Limb (tissue), 2 donors: ENCODE data around the gene PHACTR3.

Source experiments
- DNase-seq, 2 donors: peaks; one replicate each; pipeline ENCODE4 v3.0.0-alpha.2; 2016; ENCODE audit errors: extremely low spot score in 2 of 2

The PHACTR3 gene

DNA sequence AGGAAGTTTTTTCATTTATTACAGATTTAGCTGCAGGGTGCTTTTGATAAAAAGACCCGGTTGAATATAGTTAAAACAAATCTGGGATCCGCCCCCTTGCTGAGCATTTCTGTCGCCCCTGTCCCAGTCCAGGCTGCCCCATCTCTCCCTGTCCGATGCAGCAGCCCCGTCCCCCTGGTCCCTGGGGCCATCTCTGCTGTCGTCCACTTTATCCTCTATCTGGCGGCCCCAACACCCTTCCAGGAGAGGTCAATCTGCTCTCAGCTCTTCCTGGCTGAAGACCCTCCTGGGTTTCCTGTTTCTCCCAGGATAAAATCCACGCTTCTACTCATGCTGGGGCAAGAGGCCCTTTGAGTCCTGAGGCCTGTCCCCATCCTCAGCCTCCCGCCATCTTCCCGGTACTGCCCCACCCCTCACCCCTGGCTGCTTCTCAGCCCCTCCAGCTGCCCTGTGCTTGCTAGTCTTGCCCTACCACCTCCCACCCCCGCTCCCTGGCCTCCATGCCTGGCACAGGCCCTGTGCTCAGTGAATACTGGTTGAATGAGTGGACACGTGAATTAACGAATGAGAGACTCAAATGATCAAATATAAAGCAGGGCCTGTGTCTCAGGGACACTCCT lies 16.0 kb upstream of the PHACTR3 start:
- no peak for DNase-seq

DNA sequence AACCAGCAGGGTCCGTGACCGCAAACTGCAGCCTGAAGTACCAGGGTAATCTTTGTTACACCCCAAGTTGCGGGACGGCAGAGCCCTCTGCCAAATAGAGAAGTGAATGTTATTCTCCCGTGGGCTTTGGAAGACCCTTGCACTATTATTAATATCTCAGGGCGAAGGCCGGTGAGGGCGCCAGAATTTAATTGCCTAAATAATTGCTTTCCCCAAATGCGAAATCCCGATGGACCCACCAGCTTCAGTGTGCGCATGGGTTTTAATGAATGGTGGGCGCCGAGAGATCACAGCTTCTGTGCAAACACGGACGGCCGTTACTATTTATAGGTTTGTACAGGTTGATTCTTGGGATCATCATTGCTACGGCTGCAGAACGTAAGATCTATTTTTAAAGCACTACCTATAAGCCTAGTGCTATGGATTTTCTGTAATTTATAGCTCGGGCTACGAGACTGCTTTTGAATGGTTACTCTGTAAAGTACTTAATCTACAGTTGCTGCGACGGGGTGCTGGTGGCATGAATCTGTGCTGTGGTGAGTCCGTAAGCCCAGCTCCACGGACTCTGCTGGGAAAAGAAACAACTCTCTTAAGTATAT lies 15.2 kb upstream of the PHACTR3 start:
- DNase-seq: no peak

DNA sequence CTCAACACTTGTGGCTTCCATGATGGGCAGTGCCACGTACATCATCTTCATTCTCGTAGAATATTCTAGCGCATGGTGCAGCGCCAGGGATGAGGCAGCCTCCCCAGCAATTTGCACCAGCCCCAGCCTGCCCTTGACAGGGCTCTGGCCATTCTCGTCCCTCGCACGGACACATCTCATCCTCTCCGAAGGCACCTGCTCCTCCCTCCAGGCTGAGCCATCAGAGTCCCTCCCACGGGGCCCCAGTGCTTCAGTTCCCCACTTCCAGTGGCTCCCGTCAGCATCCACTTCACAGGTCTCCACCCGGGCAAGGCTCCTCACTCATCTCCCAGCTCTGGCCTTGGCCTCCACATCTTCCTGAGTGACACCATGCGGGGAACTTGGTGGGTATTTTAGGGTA lies 13.3 kb upstream of the PHACTR3 start:
- no peak for DNase-seq

DNA sequence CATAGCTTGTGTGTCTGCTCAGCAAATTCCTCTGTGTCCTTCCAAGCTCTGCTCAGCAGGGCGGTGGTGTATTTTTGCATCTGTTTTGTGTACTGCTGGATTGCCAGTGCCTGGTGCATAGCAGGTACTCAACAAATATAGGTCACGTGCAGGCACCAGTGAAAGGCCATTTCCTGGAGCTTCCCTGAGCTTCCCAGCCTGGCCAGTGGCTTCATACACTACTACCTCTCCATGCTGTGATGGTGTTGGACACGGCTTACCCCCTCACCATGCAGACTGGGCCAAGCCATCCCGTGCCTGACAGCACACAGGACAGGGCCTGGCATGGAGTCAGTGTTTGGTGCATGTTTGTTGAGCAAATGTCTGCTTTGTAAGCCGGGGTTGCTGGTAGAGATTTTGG lies 7.7 kb upstream of the PHACTR3 start:
- no peak for DNase-seq

DNA sequence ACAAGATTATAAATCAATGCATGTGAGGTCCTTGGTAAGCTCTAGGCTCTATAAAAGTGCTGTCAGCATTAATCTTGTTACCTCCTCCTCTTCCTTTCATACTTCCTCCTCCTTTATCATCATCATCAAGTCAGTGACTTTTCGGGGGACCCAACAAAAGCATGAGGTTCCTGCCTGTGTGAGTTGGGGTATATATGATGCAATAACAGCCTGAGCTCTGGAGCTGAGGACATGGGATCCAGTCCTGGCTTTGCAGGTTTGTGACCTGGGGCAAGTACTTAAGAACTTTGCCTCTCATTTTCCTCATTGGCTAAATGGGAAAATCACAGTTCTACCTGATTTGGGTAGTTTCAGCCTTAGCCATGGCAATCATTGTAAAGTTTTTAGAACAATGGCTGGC lies 7.1 kb upstream of the PHACTR3 start:
- DNase-seq: no peak

DNA sequence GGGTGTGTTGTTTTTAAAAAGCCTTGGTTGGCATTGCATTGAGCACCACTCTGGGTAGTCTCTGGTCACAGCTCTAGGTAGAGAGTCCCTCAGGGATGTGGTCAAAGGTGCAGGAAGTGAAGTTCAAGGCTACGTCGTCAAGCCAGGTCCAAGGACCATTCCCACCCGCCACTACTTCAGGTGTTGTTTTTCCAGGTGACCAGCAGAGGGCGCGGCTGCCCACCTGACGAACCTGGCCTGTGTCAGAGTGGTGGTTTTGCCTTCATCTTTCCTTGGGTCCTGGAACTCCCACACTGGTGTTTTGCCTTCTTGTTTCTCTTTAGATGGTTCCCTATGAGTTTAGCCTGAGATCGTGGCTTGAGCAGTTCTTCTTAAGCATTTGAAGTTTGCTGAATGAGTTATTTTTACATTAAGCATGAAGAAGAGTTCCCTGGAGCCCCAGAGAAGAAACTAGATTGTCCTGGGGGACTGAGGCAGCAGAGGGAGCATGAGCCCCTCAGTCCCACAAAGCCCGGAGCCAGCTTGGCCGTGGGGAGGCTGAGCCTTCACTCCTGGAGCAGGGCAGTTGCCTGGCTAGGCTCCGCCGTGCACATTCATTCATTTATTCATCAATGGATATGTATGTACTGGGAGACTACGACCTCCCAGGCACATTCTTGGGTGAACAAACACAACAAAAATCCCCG lies 5.6 kb upstream of the PHACTR3 start:
- peak; percentile 36 to 71 for DNase-seq

DNA sequence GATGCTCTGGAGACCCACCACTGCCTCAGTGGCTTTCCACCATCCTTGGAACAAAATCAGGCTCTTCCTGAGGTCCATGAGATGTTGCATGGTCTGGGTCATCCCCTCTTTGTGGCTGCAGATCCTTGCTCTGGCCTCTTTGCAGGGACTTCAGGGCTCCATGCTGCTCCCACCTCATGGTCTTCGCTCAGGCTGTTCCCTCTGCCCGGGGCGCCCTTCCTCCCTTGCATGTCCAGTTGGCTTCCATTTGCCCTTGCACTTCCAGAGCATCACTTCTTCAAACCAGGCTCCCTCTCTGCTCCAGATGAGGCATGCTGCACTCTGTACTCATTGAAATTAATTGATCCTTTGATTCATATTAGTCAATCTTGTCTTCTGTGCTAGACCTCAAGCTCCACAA lies 4.4 kb upstream of the PHACTR3 start:
- no peak for DNase-seq

DNA sequence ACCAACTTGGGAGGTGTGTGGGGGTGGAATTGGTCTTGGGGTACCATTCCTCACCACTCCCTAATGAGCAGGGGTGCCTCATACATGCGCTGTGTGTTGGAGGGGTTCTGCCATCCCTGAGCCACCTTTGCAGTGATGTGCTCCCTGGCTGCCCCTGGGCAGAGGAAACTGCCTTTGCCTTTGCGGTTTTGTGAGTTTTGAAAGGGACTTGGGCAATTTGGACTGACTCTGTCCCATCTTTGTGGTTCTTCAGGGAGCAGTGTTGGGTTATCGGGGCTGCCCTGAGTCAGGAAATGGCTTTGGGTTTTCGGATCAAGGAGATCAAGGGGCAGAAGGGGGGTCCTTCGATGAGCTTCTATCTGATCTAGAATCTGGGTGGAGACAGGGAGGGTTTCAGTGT lies 3.9 kb upstream of the PHACTR3 start:
- DNase-seq: no peak

DNA sequence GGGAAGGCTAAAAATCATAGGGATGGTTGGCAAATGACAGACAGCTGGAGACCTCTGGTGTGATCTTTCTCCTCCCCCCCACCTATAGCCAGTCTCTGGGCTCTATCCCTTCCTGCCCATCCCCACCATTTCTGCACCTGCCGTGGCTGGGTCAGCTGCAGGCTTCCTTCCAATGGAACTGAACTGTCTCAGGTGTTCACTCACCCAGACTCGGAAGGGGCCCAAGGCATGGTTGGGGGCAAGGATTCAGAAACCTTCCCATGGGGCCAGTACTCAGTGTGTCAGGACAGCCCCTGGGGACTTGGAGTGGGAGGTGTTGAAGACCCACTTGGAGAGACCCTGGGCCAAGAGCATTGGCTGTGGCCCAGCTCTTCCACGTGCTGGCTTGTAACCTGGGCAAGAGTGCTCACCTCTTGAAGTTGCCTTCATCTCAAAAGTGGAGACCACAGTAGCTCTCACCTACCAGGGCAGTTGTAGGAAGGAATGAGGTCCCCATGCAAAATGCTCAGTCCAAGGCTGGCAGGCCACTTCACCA lies 1.7 kb upstream of the PHACTR3 start:
- no peak for DNase-seq

DNA sequence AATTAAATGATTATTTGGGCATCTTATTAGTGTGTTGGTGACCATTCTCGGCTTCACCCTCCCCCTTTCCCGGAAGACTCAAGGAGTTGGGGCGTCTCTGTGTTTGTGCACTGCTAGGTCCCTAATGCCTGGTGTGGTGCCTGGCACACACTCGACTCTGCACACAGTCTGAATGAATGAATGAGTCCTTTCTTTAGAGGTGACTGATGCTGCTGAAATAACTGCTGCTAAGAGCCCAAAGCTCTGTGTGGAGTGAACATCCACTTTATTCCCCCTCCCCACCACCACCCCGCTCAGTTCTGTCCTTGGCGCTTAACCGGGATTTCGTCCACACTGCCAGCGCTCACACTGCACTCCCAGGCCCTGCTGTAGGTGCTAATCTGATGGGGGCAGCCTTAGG lies 1.2 kb upstream of the PHACTR3 start:
- no peak for DNase-seq

DNA sequence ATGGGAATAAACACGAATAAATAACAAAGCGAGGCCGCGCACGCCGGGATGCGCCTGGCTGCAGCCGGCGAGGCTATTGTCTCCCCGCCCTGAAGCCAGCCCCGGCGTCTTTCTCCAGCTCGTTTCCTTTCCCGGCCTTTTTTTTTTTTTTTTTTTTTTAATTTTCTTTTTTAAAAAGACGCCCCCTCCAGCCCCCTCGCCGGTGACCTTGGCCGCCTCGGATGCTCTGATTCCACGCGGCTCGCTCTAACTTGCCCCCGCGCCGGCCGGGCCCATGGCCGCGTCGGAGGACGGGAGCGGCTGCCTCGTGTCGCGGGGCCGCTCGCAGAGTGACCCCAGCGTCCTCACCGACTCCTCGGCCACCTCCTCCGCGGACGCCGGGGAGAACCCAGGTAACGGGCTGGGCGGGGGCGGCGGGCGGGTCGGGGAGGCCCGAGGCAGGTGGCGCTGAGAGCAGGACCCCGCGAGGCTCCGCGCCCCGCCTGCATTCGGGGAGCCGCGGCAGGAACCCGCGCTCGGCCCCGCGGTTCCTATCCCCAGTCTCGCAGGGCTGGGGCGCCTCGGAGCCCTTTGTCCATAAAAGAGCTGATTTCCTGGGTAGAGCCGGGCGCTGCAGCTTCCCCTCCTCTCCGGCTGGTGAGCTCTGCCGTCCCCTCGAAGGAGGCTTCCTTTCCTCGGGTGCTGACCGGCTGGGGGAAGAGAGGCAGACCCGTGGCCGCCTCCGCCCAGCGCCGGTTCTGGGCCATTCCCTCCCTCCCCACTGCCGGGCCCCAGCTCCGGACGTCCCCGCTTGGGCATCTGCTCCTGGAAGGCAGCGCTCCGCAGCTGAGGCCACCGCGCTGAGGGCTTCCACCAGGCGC lies 631 bp downstream of the PHACTR3 start:
- DNase-seq: peak in 1 of 2 donors; percentile 68

DNA sequence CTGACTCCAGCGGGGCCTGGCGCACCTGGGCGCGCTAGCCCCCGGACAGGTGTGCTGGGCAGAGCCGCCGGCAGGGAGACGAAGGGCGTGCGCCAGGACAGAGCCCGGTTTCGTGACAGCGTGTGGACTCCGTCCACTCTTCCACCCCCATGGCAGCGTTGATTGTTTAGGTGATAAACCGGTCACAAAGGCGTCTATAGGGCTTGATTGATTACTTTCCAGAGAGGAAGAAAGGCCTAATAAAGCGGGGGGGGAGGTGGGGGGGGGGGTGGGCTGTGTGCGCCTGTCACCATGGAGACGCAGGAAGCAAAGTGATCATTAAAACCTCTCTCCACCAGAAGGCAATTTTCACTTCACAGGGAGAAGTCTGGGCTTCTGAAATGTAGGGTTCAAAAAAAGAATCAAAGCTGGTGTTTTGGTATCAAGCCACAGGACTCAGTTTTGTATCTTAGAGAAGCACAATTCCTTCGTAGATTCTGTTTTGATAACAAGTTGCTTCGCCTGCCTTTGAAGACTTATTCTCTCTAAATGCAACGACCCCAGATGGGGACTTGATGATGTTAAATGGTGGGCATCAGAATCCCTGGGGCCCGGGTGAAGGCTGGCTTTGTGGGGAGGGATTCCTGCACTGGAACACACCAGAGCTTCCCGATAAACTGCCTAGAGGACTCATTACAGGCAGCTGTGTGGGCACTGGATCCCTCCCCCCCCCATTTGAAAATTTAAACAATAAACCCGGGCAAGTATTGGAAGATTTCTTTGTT lies 1.4 kb downstream of the PHACTR3 start:
- no peak for DNase-seq

DNA sequence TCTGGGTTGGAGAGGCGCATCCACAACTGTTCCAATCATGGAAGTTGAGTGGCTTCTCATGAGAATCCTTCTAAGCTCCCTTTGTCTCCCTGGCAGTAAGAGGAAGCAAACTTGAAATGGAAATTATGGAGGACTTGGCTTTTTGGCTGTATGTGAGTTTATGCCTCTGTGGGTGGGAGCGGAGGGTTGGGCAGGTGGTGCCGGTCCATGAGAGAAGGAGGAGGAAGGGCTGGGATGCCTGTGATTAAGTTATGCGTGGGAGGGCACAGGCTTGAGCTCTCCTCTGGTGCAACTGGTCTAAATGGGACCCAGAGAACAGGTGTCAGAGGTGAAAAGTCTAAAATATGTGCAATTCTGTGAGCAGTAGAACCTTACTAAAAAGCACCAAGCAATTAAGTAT lies 2.2 kb downstream of the PHACTR3 start:
- no peak for DNase-seq

DNA sequence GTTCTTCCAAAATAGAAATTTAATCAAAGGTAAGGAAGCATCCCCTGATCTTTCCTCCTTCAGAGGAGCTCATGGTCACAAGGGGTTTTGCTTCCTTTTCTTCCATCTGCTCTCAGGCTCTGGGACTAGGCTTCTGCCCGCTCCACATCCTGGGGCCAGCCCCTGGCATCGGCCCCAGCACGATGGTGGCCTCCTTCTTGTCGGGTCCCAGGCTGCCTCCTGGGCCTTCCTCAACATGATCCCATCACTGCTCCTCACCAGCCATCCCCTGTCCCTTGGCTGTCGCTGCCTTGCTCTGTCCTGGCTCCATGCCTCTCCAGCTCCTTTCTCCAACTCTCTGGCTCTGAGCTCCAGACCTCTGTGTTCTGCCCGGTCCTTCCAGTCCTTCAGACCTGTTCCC lies 4.1 kb downstream of the PHACTR3 start:
- no peak for DNase-seq

DNA sequence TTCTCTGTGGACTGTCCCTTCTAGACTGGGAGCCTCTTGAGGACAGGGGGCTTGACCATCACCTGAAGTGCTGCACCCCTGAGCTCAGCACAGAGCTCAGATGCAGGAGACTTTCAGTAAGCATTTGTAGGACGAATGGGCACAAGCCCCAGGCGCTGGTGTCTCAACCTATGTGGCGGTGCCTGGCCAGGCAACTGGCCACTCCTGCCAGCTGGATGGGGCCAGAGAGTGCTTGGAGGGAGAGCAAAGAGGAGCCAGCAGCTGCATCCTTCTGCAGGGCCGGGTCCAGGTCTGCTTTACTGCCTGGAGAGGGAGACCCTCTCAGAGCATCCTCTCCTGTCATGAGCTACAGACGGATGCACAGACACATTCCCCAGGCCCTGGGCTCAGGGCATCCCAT lies 4.5 kb downstream of the PHACTR3 start:
- DNase-seq: no peak

DNA sequence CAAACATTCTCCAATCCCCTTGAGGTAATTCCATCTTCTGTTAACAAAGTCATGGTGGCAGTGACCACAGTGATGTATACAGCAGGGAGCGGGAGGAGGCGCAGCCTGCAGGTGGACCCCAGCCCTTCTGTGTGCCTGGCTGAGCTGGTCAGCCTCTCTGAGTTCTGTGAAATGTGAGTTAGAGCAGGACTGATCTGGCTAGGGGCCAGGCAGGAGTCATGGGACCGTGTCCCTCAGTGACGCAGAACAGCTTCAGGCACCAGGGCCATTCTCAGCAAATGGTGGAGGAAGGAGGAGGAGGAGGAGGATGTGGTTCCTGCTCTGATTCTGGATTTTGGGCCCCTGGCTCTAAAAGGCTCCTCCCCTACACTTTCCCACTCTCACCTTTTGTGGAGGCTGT lies 6.9 kb downstream of the PHACTR3 start:
- DNase-seq: no peak

DNA sequence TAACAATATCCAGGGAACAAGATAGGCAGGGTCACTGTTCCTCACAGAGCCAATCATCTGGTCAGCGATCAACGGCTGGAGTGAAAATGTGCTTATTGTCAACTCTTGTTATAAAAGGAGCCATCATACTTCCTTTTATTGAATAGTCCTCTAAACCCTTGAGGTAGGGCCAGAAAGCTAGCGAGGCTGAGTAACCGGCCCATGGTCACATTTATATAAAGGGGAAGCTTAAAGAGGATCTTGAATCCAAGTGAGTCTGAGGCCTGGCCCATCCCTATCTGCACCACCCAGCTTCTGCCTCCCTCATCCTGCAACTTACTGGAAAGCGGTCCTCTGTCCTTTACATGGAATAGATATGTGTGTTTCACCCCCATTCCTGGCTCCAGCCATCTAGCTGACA lies 9.5 kb downstream of the PHACTR3 start:
- no peak for DNase-seq

DNA sequence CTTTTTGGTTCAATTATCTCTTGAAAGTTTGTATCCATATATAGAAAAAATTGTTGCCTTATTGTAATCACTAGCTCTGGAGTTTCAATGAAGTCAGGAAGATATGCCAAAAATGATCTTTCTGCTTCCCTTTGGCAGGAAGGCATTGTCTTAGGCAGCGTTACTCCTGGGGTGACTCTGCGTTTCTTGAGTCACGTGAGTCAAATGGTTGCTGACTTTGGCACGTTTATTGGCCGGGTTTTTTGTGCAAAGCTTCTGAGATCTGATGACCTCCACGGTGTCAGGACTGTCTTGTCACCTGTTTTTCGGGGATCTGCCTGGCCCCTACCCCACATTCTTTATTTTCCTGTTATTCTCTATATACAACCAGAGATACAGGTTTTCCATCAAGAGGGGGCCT lies 10.4 kb downstream of the PHACTR3 start:
- DNase-seq: no peak

DNA sequence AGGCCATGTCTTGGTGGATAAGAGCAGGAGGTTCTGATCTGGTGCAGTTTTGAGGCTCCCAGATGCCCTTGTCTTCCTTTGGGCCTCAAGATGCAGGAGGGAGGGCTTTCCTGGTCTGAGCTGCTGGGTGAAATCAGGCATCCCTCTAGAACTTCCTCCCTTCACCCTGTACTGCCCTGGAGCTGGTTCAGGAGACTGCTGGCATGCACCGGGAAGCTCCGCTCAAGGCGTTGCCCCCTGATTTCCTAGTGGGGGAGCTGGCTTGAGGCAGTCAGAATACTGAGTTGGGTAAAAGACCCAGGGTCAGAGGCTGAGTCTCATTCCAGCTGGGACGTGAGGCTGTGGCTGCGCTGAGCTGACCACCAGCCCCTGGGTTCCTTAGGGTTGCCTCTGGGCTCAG lies 12.0 kb downstream of the PHACTR3 start:
- no peak for DNase-seq

DNA sequence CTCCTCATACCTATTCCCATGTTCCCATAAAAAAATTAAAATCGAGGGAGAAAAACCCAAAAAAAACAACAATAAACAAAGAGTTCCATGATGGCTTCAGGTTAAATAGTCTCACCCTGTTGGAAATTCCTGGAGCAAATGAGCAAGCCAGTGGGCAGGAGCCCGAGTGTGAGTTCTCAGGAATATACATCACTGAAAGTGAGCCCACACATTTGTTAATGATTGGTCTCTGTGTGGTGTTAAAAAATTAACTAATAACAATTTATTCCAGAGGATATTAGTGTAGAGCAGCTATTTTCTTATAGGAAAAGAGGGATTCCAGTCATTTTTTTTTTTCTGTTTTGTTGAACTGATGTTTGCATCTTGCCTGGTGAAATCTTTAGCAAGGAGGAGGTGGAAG lies 12.9 kb downstream of the PHACTR3 start:
- no peak for DNase-seq

DNA sequence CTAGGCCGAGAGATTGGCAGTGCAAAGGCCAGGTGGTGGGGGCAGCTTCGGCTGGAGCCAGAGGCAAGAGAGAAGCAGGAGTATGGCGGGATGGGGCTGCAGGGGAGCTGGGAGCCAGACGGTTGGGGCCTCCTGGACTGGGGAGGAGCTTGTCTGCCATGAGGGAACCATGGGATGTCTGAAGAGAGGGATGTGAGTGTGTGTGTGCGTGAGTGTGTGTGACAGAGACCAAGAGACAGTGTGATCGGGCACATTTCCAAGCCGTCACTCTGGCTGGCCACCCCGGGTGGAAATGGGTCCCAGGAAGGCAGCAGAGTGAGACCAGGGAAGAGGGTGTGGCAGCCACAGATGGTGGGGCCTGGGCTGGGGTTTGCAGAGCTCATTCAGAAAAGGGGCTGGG lies 13.8 kb downstream of the PHACTR3 start:
- no peak for DNase-seq
